ENCODE measurements around the gene KPNB1.
A peak's percentile ranks its signal among the peaks of the same experiment; 100 is the strongest.

The KPNB1 gene

DNA sequence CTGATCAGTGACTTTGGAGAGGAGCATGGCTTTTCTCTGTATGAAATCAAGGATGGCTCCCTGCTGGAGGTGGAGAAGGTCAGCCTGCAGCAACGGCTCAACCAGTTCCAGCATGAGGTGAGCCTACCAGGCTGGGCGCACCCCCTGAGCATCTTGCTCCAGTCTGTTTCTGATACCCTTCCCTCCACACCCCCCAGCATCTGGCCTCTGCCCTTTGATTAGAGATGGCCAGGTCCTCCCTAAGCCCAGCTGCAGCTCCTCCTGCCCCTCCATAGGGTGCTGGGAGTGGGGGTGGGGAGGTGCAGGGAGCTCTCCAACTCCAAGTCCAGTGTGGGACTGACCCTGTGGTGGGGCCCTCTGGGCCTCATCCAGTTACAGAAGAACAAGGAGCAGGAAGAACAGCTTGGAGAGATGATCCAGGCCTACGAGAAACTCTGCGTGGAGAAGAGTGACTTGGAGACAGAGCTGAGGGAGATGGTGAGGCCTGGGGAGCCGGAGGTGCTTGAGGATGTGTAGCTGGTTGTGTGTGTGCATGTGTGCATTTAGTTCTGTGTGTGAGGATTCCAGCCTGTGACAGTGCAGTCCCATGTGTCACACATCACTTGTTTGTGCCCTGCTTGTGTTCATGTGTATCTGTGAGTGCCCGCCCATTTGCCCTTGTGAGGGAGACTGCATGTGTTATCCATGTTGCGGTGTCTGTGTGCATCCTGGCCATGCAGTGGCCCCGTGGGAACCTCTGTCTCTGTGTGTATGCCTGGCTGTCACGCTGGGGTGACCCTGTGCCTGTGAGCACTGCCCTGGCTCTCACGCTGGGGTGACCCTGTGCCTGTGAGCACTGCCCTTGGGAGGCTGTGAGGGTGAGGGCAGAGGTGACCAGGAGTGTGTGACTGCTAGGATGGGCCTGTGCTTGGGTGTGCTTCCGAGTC is 47.3 kb downstream of the KPNB1 start:
- no peaks in the 10 kb centered on the region for H3K27me3 ChIP-seq (ENCODE audit: control insufficient read depth in 1 of 2, insufficient read depth in 2 of 2, low read length in 2 of 2)
- H3K9me3 ChIP-seq (ENCODE audit: control insufficient read depth in 1 of 2, low read length in 2 of 2): no peaks in the 10 kb centered on the region
- peaks cover 11 to 20% of the 10 kb centered on the region in 2 donors for H3K4me1 ChIP-seq (ENCODE audit: control insufficient read depth in 1 of 2, insufficient read depth in 2 of 2, low read length in 2 of 2)
- H3K36me3 ChIP-seq (ENCODE audit: control insufficient read depth in 1 of 2, insufficient read depth in 2 of 2, low read length in 2 of 2): no peaks in the 10 kb centered on the region
- H3K9ac ChIP-seq (ENCODE audit: low read depth in 1 of 2, low read length in 2 of 2): no peak overlapping the region
- no peak overlapping the region for H3K27ac ChIP-seq (ENCODE audit: low read depth, low read length)
- H3K4me3 ChIP-seq (ENCODE audit: low read depth in 1 of 2, low read length in 2 of 2): no peak overlapping the region

DNA sequence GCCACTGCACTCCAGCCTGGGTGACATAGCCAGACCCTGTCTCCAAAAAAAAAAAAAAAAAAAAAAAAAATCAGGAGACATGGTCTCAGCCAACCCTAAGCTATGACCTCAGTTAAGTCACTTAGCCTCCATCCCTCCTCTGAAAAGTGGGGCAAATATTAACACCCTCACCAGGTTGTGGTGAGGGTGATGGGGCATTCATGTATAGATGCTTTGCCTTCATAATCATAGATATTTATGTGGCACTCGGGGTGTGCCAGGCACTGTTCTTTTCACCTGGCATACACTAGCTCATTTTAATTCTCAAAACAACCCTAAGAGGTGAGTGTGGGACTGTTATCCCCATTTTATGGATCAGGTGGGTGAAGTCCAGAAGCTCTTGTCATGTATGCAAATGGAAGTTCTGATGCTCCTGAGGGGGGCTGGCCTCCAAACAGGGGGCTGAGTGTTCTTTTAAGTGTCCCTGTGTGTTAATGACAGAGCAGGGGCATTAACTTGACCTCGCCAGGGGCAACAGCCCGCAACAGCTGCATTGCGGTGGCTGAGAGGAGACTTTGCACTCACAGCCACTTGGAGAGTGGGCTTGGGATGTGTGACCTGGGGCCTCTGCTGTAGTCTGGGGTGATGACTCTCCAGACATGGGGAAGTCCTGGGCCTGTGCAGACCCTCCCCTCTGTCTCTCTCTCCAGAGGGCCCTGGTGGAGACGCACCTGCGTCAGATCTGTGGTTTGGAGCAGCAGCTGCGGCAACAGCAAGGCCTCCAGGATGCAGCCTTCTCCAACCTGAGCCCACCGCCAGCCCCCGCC is 48.4 kb downstream of the KPNB1 start:
- Histone ChIP-seq H3K4me3 (ENCODE audit: low read depth in 1 of 2, low read length in 2 of 2) (no peak overlapping the region), H3K27ac (ENCODE audit: low read depth, low read length) (no peak overlapping the region), H3K9me3 (ENCODE audit: control insufficient read depth in 1 of 2, low read length in 2 of 2) (no peaks in the 10 kb centered on the region), H3K4me1 (ENCODE audit: control insufficient read depth in 1 of 2, insufficient read depth in 2 of 2, low read length in 2 of 2) (peaks cover 5 to 11% of the 10 kb centered on the region in 2 donors), H3K27me3 (ENCODE audit: control insufficient read depth in 1 of 2, insufficient read depth in 2 of 2, low read length in 2 of 2) (no peaks in the 10 kb centered on the region), H3K36me3 (ENCODE audit: control insufficient read depth in 1 of 2, insufficient read depth in 2 of 2, low read length in 2 of 2) (no peaks in the 10 kb centered on the region), H3K9ac (ENCODE audit: low read depth in 1 of 2, low read length in 2 of 2) (no peak overlapping the region)

DNA sequence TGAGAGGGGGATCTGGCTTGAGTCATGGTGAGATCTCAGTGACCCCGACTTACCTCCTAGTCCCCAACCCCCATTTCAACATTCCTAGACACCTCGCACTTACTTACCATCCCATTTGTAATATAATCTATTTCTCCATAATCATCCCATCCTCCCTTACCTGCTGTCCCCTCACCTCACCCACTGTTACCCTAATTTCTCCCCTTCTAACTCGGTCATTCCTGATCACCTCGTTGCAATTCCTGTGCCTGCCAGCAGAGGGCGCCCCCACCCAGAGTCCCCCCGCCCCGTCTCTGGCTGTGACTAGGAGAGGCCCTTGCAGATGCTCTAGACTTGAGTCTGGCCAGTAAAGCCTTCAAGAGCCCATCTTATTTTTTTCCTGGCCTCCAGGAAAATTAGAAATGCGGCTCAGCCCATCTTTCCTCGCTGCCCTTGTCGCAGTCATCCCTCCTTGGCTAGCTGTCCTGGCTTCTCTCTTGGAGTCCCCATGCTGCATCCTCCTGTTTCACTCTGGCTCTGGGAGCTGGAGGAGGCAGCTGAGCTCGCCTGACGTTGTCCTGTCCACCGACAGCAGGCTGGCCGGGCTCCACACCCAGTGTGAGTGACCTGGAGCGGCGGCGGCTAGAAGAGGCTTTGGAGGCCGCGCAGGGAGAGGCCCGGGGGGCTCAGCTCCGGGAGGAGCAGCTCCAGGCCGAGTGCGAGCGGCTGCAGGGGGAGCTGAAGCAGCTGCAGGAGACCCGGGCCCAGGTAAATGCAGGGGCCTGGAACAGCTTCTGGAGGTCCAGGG is 49.2 kb downstream of the KPNB1 start:
- no peaks in the 10 kb centered on the region for H3K9me3 ChIP-seq (ENCODE audit: control insufficient read depth in 1 of 2, low read length in 2 of 2)
- no peaks in the 10 kb centered on the region for H3K36me3 ChIP-seq (ENCODE audit: control insufficient read depth in 1 of 2, insufficient read depth in 2 of 2, low read length in 2 of 2)
- no peak overlapping the region for H3K9ac ChIP-seq (ENCODE audit: low read depth in 1 of 2, low read length in 2 of 2)
- H3K4me1 ChIP-seq (ENCODE audit: control insufficient read depth in 1 of 2, insufficient read depth in 2 of 2, low read length in 2 of 2): peaks cover 0 to 6% of the 10 kb centered on the region in 2 donors
- no peaks in the 10 kb centered on the region for H3K27me3 ChIP-seq (ENCODE audit: control insufficient read depth in 1 of 2, insufficient read depth in 2 of 2, low read length in 2 of 2)
- H3K27ac ChIP-seq (ENCODE audit: low read depth, low read length): no peak overlapping the region
- H3K4me3 ChIP-seq (ENCODE audit: low read depth in 1 of 2, low read length in 2 of 2): no peak overlapping the region

DNA sequence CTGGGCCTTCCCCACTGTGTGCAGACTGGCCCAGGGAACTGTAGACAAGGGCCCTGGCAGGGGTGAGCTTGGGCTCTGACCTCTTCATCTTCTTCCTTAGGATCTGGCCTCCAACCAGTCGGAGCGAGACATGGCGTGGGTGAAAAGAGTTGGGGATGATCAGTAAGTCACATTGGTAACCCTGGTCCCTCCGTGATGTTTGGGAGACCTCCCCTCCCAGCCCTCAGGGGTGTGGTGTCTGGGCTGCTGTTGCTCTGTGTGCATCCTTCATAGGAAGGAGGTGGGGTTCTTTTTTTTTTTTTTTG is 49.8 kb downstream of the KPNB1 start:
- no peak overlapping the region for H3K27ac ChIP-seq (ENCODE audit: low read depth, low read length)
- H3K27me3 ChIP-seq (ENCODE audit: control insufficient read depth in 1 of 2, insufficient read depth in 2 of 2, low read length in 2 of 2): no peaks in the 10 kb centered on the region
- H3K4me3 ChIP-seq (ENCODE audit: low read depth in 1 of 2, low read length in 2 of 2): no peak overlapping the region
- no peaks in the 10 kb centered on the region for H3K36me3 ChIP-seq (ENCODE audit: control insufficient read depth in 1 of 2, insufficient read depth in 2 of 2, low read length in 2 of 2)
- H3K4me1 ChIP-seq (ENCODE audit: control insufficient read depth in 1 of 2, insufficient read depth in 2 of 2, low read length in 2 of 2): peaks cover 0 to 6% of the 10 kb centered on the region in 2 donors
- H3K9me3 ChIP-seq (ENCODE audit: control insufficient read depth in 1 of 2, low read length in 2 of 2): no peaks in the 10 kb centered on the region
- no peak overlapping the region for H3K9ac ChIP-seq (ENCODE audit: low read depth in 1 of 2, low read length in 2 of 2)

DNA sequence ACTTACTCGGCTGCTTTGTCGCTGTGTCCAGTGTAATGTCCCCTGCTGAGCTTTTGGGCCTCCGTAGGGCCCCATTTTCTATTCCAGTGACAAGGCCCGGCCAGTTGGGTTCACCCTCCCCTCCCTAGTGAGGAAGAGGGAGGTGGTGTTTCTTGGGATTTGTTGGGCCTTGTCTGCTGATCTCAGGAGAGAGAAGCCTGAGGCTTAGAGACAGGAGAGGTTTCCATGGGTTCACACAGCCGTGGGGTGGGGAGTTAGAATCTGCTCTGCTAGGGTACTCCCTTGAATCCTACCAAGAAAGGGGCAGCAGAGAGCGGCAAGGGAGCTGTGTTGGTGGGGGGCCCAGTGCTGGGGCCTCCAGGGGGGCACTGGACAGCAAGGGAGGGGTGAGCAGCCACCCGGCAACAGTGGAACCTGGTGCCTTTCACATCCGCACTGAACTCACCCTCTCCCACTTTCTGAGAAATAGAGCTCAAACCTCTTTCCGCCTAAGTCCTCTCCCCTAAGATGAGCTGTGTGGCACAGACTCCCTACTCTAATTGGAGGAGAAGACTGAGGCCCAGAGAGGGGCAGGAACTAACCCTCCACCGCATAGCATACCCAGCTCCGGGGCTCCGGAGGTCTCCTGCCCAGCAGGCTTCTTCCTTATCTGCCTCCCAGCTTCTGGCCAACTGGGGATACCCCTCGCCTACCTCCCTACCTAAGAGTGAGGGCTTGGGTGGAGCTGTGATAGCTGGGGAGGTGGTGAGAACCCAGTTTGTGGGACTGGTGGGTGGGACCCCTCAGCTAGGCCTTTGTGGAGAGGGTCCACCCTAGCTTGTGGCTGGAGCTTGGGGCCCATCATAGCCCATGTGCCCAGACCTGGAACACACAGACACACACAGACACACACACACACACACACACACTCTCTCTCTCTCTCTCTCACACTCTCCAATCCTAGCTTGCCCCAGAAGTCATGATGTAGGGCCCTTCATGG is 51.0 kb downstream of the KPNB1 start:
- Histone ChIP-seq H3K4me3 (ENCODE audit: low read depth in 1 of 2, low read length in 2 of 2) (no peak overlapping the region), H3K4me1 (ENCODE audit: control insufficient read depth in 1 of 2, insufficient read depth in 2 of 2, low read length in 2 of 2) (peaks cover 1 to 7% of the 10 kb centered on the region in 2 donors), H3K9me3 (ENCODE audit: control insufficient read depth in 1 of 2, low read length in 2 of 2) (no peaks in the 10 kb centered on the region), H3K27me3 (ENCODE audit: control insufficient read depth in 1 of 2, insufficient read depth in 2 of 2, low read length in 2 of 2) (no peaks in the 10 kb centered on the region), H3K27ac (ENCODE audit: low read depth, low read length) (no peak overlapping the region), H3K9ac (ENCODE audit: low read depth in 1 of 2, low read length in 2 of 2) (no peak overlapping the region), H3K36me3 (ENCODE audit: control insufficient read depth in 1 of 2, insufficient read depth in 2 of 2, low read length in 2 of 2) (no peaks in the 10 kb centered on the region)

DNA sequence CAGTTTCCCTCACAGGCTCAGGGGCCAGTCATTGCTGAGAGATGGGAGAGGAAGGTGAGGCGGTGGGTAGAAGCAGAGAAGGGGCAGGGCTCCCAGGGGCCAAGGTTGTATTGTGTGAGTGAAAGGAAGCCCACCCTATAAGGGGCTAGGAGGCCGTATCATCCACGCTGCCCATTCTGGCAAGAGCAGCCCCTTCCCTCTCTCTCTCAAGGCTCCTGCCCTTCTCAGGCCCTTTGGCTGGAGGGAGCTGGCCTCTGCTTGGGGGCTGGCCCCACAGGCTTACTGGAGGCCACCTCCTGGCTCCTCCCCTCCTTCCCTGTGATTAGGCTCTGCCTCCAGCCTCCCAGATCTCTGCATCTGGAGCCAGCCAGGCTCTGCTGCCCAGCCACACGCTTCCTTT is 51.9 kb downstream of the KPNB1 start:
- Histone ChIP-seq H3K9ac (ENCODE audit: low read depth in 1 of 2, low read length in 2 of 2) (no peak overlapping the region), H3K4me3 (ENCODE audit: low read depth in 1 of 2, low read length in 2 of 2) (no peak overlapping the region), H3K9me3 (ENCODE audit: control insufficient read depth in 1 of 2, low read length in 2 of 2) (no peaks in the 10 kb centered on the region), H3K36me3 (ENCODE audit: control insufficient read depth in 1 of 2, insufficient read depth in 2 of 2, low read length in 2 of 2) (no peaks in the 10 kb centered on the region), H3K27ac (ENCODE audit: low read depth, low read length) (no peak overlapping the region), H3K27me3 (ENCODE audit: control insufficient read depth in 1 of 2, insufficient read depth in 2 of 2, low read length in 2 of 2) (no peaks in the 10 kb centered on the region), H3K4me1 (ENCODE audit: control insufficient read depth in 1 of 2, insufficient read depth in 2 of 2, low read length in 2 of 2) (peaks cover 3 to 15% of the 10 kb centered on the region in 2 donors)

DNA sequence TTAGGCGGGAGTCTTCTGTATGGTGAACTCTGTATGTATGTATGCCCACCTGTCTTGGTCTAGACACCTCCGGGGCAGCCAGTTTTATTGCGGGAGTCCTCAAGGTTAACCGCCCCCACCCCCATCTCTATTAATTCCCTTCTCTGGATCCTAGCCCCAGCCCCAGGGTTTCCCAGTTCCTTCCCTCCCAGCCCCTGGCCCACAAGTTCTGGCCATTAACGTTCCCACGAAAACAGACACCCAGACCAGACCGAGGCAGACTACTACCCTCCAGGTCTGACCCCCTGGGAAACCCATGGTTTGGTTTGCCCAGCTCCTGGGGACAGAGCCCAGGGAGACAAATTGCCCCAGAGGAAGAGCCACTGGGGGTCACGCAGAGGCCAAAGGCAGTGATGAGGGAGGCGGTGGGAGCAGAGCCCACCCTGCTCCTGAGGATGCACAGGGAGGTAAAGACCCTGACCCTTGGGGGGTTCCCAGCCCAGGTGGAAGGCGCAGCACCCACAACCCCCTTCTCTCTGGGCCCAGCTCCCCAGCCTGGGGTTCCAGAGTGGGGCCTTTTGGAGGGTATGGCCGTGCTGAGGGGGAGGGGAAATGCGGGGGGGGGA is 52.8 kb downstream of the KPNB1 start:
- peaks cover 12 to 24% of the 10 kb centered on the region in 2 donors for H3K4me1 ChIP-seq (ENCODE audit: control insufficient read depth in 1 of 2, insufficient read depth in 2 of 2, low read length in 2 of 2)
- H3K27ac ChIP-seq (ENCODE audit: low read depth, low read length): no peak overlapping the region
- H3K36me3 ChIP-seq (ENCODE audit: control insufficient read depth in 1 of 2, insufficient read depth in 2 of 2, low read length in 2 of 2): no peaks in the 10 kb centered on the region

DNA sequence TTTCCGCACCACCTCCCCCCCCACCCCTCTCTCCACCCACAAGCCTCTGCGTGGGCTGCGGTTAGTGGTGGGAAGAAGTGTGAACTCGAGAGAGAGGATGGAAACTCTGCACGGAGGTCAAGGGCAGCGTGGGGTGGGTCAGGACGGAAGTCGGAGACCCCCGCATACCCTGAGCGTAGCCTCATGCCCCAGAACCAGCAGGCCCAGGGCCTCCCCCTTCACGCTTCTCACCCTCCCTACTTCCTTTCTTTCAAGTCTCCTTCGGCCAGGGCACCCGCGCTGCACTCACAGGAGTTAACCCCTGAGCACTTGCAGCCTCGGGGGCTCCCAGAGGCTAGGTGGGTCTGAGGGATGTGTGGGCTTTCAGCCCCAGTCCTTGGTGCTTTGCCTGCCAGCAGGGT is 53.5 kb downstream of the KPNB1 start:
- no peak overlapping the region for H3K9ac ChIP-seq (ENCODE audit: low read depth in 1 of 2, low read length in 2 of 2)
- H3K27me3 ChIP-seq (ENCODE audit: control insufficient read depth in 1 of 2, insufficient read depth in 2 of 2, low read length in 2 of 2): no peaks in the 10 kb centered on the region
- peaks cover 18 to 29% of the 10 kb centered on the region in 2 donors for H3K4me1 ChIP-seq (ENCODE audit: control insufficient read depth in 1 of 2, insufficient read depth in 2 of 2, low read length in 2 of 2)
- H3K36me3 ChIP-seq (ENCODE audit: control insufficient read depth in 1 of 2, insufficient read depth in 2 of 2, low read length in 2 of 2): no peaks in the 10 kb centered on the region
- H3K4me3 ChIP-seq (ENCODE audit: low read depth in 1 of 2, low read length in 2 of 2): peak overlapping the region in 1 of 2 donors; percentile 40
- H3K27ac ChIP-seq (ENCODE audit: low read depth, low read length): no peak overlapping the region
- no peaks in the 10 kb centered on the region for H3K9me3 ChIP-seq (ENCODE audit: control insufficient read depth in 1 of 2, low read length in 2 of 2)

More for the DNA sequence above, 52.8 kb downstream of the KPNB1 start:
- no peak overlapping the region for H3K9ac ChIP-seq (ENCODE audit: low read depth in 1 of 2, low read length in 2 of 2)
- H3K9me3 ChIP-seq (ENCODE audit: control insufficient read depth in 1 of 2, low read length in 2 of 2): no peaks in the 10 kb centered on the region
- no peaks in the 10 kb centered on the region for H3K27me3 ChIP-seq (ENCODE audit: control insufficient read depth in 1 of 2, insufficient read depth in 2 of 2, low read length in 2 of 2)
- H3K4me3 ChIP-seq (ENCODE audit: low read depth in 1 of 2, low read length in 2 of 2): no peak overlapping the region

DNA sequence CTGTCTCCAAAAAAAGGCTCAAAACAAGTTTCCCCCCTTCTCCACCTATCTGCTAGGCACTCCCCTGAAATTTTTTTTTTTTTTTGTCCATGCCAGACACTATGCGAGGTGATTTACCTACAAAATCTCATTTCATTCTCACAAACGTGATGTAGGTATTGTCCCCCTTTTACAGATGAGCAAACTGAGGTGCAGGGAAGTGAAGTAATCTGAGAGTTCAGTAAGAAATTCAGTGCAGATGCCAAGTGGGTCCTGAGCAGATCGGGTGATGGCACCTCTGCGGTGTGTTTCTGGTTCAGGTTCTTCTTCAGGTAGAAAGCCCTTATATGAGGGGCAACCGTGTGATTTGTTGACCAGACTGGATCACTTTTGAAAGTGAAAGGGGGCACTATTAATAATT is 54.0 kb downstream of the KPNB1 start:
- H3K4me1 ChIP-seq (ENCODE audit: control insufficient read depth in 1 of 2, insufficient read depth in 2 of 2, low read length in 2 of 2): peaks cover 18 to 29% of the 10 kb centered on the region in 2 donors
- H3K4me3 ChIP-seq (ENCODE audit: low read depth in 1 of 2, low read length in 2 of 2): peak overlapping the region in 1 of 2 donors; percentile 40
- no peak overlapping the region for H3K27ac ChIP-seq (ENCODE audit: low read depth, low read length)
- no peaks in the 10 kb centered on the region for H3K27me3 ChIP-seq (ENCODE audit: control insufficient read depth in 1 of 2, insufficient read depth in 2 of 2, low read length in 2 of 2)
- H3K36me3 ChIP-seq (ENCODE audit: control insufficient read depth in 1 of 2, insufficient read depth in 2 of 2, low read length in 2 of 2): no peaks in the 10 kb centered on the region
- H3K9me3 ChIP-seq (ENCODE audit: control insufficient read depth in 1 of 2, low read length in 2 of 2): no peaks in the 10 kb centered on the region
- no peak overlapping the region for H3K9ac ChIP-seq (ENCODE audit: low read depth in 1 of 2, low read length in 2 of 2)
